HG02798 (cell line): ENCODE results near the gene PGBD1.
A peak's percentile ranks its signal among the peaks of the same experiment; 100 is the strongest.

Source experiments
- ATAC-seq: cut with Tn5 transposase; IDR thresholded peaks from one replicate; pipeline ENCODE4 v1.9.1; 2021; ENCODE audit warnings: mild to moderate bottlenecking; ENCODE audit not compliant: unreplicated experiment, poor library complexity

PGBD1 gene

DNA sequence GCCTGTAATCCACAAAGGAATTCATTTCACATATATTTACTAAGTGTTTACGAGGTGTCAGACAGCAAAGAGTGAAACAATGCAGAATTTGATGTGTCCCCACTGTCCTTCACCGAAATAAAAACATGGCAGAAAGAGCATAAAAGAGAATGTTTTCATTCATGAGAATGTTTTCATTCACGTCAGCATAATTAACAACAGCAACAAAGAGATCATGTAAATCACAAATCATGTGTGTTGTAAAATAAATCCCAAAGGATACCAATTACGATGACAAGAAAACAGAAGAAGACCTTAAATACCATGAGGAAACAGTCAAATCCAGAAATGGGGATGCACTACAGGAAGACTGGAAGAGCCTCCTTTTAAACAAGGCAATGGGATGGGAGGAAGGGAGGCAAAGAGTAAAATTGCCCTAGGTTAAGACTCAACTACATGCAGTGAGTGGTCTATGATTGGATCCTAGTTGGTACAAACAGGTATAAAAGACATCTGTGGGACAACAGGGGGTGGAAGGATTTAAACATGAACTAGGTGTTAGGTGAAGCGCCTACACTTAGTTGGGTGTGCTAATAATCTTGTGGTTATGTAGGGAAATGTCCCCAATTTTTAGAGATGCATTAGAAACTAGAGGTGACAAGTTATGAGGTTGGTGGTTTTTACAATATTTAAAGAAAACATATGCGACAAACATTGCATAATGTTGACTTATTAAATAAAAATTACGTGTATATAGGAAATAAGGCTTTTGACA is 53.1 kb downstream of the PGBD1 start:
- no peak for ATAC-seq

DNA sequence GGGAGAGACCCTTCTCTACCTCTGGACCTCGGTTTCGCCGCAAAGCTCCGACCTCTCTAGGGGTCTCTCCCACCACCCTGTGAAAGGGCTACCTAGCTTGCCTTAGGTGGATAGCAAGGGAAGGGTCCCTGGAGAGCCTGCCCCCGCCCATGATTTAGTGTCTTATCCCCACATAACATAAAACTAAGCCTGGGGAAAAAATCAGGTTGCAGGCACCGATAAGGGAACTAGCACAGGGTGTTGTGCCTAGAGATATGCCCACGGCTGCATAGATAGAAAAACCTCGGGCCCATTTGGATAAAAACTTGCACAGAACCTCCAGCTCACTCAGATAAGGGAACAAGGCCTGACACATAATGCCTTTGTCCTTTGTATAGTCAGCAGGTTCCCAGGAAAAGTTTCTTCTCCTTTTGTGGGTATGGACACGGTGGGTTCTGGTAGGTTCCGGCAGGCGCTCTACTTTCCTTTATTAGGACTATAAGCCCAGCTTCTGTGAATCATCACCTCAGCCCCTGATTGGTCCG is 53.7 kb downstream of the PGBD1 start:
- no peak for ATAC-seq

- ATAC-seq, result peak; percentile 91
These were observed 54.4 kb downstream of the PGBD1 start, which contains the start of gene ZSCAN31 for GRCh38 chr6:28335564-28336283. Gene ZSCAN31 (minus strand): TSS chr6:28336148. CDS start chr6:28329683, 6,465 bp downstream.

DNA sequence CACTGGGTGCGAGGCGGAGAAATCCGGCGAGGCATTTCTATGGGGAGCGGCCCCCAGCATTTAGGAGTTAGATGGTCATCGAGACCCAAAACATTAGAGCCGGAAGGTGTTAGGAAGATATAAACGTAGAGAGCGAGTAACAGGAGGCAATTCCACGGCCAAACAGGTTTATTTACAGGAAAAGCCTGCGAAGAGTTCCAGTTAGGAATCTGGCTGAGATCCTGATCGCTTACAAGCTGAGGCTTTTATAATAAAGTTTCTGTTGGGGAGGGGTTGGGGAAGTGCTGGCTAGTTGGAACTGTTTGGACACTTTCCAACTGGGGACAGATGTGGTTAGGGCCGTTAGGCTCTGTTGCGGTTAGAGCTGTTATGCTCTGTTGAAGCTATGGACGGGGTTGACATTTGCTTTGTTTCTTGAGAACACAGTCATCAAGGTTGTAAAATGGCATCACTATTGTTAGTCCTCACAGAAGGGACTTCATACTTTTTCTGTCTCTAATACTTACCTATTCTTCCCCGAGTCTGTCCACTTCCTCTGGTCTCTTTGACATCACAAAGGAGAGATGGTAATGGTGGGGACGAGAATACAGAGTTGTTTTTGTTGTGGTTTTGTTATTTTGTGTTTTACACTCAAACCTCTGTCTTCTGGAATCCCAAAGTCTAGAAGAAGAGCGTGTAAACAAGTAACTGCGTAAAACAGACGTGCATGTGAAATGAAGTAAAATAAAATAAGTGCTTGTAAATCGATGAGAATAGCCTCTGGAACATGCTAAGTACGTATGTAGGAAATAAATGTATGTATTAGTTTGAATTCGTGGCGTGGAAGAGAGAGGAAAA is 55.1 kb downstream of the PGBD1 start:
- peak; percentile 25 for ATAC-seq

- no peak for ATAC-seq
These were observed 55.7 kb downstream of the PGBD1 start for GRCh38 chr6:28337121-28337520.

- no peak for ATAC-seq
These were observed 59.1 kb downstream of the PGBD1 start for GRCh38 chr6:28340310-28341095.

DNA sequence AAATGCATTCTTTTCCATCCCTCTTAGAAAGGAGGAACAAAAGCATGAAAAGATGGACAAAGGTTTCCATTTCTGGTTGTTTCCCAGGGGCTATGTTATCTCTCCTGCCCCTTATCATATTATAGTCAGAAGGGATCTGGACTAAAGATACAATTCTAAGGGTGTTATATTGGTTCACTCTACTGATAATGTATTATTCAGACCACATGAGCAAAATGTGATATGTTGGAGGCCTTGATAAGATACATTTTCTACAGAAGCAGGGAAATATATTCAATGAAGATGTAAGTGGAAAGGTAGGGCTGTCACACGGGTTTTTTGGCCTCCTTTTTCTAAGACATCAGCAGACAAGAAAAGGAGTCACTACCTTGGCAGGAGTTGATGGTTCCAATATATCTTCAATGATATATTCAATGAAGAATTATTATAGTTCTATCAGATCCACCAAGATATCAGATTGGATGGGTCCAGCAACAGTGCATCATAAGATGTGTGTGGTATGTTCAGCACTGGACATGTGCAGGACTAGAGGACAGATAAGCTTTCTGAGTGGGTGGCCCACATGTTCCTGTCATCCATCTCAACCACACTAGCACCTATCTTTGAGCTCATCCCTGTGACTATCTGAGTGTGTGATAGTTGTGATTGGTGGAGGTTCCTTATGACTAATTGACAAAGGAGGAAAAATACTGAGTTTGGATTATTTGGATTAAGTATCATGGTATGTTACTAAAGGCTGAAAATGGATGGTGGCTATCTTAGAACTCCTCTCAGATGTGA is 62.7 kb downstream of the PGBD1 start:
- no peak for ATAC-seq

DNA sequence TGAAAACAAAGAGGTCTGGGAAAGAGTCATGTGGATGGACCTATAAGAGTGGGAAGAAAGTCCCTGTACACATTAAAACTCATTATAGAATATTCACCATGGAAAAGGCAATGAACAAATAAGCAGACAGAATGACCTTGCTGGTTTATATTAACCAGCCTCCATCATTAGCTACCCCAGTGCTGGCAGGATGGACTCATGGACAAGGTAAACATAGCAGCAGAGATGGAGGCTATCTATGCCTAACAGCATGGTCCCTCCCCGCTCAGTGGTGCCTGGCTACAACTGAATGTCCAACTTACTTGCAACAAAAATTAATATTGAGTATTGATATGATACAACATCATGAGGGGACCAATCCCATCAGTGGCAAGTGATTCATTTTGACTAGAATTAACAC is 63.8 kb downstream of the PGBD1 start:
- ATAC-seq, result no peak

GRCh38 chr6:28347119-28347518 is 65.7 kb downstream of the PGBD1 start:
- ATAC-seq, result no peak

DNA sequence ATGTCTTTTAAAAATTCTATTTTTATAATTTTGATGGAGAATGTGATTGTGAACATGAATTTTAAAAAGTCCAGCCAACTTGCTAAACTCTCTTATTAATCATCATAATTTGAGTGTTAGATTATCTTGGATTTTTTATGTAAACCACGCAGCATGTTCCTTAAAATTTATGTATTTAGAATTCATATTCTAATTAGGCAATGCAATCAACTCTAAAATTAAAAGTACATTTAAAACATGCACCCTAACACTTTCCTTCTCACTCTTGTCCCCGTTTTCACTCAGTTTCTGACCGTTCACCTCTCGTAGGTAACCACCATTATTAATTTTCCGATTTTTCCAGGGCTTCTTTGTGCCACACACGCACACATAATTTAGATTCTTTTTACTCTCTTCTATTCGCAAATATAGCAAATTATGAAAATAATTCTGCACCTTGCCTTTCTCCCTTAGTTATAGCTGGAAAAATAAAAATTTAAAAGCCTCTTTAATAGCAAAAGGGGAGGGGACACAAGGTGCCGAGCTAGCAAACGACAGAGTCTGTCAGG is 68.0 kb downstream of the PGBD1 start:
- ATAC-seq, result peak; percentile 7

GRCh38 chr6:28349892-28350737 is 68.7 kb downstream of the PGBD1 start, which contains the start of gene ZKSCAN3:
Gene ZKSCAN3 (plus strand): TSS chr6:28349947. CDS start chr6:28359587, 9,640 bp downstream.
- peak; percentile 97 for ATAC-seq

- no peak for ATAC-seq
These were observed 69.7 kb downstream of the PGBD1 start for GRCh38 chr6:28351087-28351486.

DNA sequence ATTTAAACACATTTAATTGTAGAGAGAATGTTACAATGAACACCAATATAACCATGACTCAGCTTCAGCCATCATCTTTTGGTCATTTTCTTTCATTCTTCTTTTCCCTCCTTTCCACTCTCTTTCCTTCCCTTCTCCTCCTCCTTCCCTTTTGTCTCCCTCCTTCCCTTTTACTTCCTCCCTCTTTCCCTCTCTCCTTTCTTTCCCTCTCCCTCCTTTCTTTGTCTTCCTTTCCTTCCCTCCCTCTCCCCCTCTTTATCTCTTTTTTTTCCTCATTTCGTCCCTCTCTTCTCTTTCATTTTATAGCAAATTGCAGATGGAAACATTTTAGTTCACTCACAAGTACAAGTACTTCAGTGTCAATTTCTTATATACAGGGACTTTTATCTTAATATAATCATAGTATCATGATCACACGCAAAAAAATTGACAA is 70.1 kb downstream of the PGBD1 start:
- no peak for ATAC-seq
